DND-41 (cell line): ENCODE results near the gene AMZ2.
A peak's percentile ranks its signal among the peaks of the same experiment; 100 is the strongest.

Experiments used
- CTCF ChIP-seq: IDR thresholded peaks from 2 replicates; pipeline ENCODE4 v1.5.1; 2012; ENCODE audit warnings: borderline replicate concordance, low read length, moderate library complexity, mild to moderate bottlenecking; ENCODE audit not compliant: poor library complexity, severe bottlenecking; ENCODE audit errors: extremely low read depth
- EZH2 ChIP-seq: IDR thresholded peaks from 3 replicates; pipeline ENCODE4 v1.6.1; 2012; ENCODE audit warnings: borderline replicate concordance, low read depth, mild to moderate bottlenecking, moderate library complexity, low read length, inconsistent platforms; ENCODE audit not compliant: severe bottlenecking

DNA sequence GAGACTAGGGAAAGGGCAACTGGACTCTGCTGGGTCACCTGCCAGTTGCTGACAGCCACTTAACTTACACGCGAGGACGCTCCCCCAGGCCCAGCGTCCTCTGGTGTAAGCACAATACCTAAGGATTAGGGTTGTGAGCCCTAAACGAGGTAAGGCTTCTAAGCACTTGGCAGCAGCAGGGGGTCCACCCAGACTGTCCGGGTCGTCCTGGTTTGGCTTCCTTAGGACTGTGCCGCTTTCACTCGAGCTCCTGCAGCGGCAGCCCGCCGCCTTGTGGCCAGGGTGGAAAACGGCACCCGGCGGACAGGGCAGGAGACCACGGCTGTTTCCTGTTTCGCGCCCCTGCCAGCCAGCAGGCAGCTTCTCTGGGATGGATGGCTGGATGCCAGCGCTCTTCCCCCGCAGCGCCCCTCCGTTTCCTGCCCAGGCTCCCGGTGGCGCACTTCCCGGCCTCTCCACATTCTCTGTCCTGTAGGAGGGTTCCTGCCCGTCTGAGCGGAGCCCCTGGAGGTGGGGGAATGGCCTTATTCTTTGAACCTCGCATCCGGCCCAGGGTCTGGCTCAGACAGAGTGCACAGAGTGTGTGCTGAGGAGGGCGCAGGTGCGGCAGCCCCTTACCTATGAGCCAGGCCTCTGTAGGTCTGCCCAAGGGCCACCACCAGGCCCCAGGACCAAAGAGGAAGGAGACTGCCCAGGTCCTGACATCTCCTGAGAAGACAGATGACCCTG, 47.0 kb upstream of the AMZ2 start:
- peak; percentile 93 for TF ChIP-seq CTCF
- TF ChIP-seq EZH2, result no peak
